Endothelial cell (in vitro differentiated cells): ENCODE data around the gene NCF2. TPM values are rescaled to one million over a fixed set of nuclear protein-coding genes. Genes with fewer than 3 reads are reported as not detected.
A peak's percentile ranks its signal among the peaks of the same experiment; 100 is the strongest.
"Not testable (repeated sequence)": the region's sequence is repeated elsewhere in the genome, so short reads cannot be mapped to it uniquely, and the experiment has no call there.

ENCODE experiments used
- DNase-seq: peaks from one replicate; pipeline ENCODE4 v3.0.0; 2021; ENCODE audit warnings: low spot score
- H3K27ac Mint-ChIP-seq: one replicate; pipeline ENCODE4 v1.8.0; 2021; ENCODE audit warnings: mixed read lengths, inconsistent platforms; ENCODE audit not compliant: unreplicated experiment
- H3K27me3 Mint-ChIP-seq: one replicate; pipeline ENCODE4 v1.8.0; 2021; ENCODE audit warnings: mild to moderate bottlenecking, moderate library complexity, mixed read lengths, inconsistent platforms; ENCODE audit not compliant: unreplicated experiment
- H3K36me3 Mint-ChIP-seq: one replicate; pipeline ENCODE4 v1.8.0; 2021; ENCODE audit warnings: mild to moderate bottlenecking, low read depth, mixed read lengths, inconsistent platforms; ENCODE audit not compliant: unreplicated experiment
- H3K4me1 Mint-ChIP-seq: one replicate; pipeline ENCODE4 v1.8.0; 2021; ENCODE audit warnings: mild to moderate bottlenecking, mixed read lengths, inconsistent platforms; ENCODE audit not compliant: unreplicated experiment
- H3K4me3 Mint-ChIP-seq: one replicate; pipeline ENCODE4 v1.8.0; 2021; ENCODE audit warnings: mild to moderate bottlenecking, mixed read lengths, inconsistent platforms; ENCODE audit not compliant: unreplicated experiment
- H3K9me3 Mint-ChIP-seq: one replicate; pipeline ENCODE4 v1.8.0; 2021; ENCODE audit warnings: mixed read lengths, inconsistent platforms; ENCODE audit not compliant: unreplicated experiment
- total RNA-seq: library from RNA; stranded (reverse); fragmentation: NEBNext Ultra II Directional; extraction: Animal tissue kit (Norgen Biotek cat#: 25700); gene quantifications from one replicate; pipeline ENCODE4 v1.2.1, GENCODE V29; 2021; ENCODE audit not compliant: unreplicated experiment
- TF ChIP-seq, protein P1 (sequence below): fragments of 200-600 bp; sonication (generic); IDR thresholded peaks from one replicate; pipeline ENCODE4 v1.5.0; 2021; ENCODE audit warnings: antibody characterized with exemption; ENCODE audit not compliant: unreplicated experiment

NCF2 gene
- total RNA-seq, 1 donor from 2014 or later = 0.67 TPM

GRCh38 chr1:183632964-183633363, 42.7 kb upstream of the NCF2 start:
- peak overlapping the region; percentile 99 for H3K4me3 Mint-ChIP-seq
- TF ChIP-seq, protein P1, sequence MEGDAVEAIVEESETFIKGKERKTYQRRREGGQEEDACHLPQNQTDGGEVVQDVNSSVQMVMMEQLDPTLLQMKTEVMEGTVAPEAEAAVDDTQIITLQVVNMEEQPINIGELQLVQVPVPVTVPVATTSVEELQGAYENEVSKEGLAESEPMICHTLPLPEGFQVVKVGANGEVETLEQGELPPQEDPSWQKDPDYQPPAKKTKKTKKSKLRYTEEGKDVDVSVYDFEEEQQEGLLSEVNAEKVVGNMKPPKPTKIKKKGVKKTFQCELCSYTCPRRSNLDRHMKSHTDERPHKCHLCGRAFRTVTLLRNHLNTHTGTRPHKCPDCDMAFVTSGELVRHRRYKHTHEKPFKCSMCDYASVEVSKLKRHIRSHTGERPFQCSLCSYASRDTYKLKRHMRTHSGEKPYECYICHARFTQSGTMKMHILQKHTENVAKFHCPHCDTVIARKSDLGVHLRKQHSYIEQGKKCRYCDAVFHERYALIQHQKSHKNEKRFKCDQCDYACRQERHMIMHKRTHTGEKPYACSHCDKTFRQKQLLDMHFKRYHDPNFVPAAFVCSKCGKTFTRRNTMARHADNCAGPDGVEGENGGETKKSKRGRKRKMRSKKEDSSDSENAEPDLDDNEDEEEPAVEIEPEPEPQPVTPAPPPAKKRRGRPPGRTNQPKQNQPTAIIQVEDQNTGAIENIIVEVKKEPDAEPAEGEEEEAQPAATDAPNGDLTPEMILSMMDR = no peak
- peak overlapping the region; percentile 95 for H3K27ac Mint-ChIP-seq
- peaks cover 21% of the 10 kb centered on the region for H3K36me3 Mint-ChIP-seq
- peaks cover 5% of the 10 kb centered on the region for H3K27me3 Mint-ChIP-seq
- H3K4me1 Mint-ChIP-seq = peaks cover 34% of the 10 kb centered on the region
- H3K9me3 Mint-ChIP-seq = no peaks in the 10 kb centered on the region
- no peak for DNase-seq

DNA sequence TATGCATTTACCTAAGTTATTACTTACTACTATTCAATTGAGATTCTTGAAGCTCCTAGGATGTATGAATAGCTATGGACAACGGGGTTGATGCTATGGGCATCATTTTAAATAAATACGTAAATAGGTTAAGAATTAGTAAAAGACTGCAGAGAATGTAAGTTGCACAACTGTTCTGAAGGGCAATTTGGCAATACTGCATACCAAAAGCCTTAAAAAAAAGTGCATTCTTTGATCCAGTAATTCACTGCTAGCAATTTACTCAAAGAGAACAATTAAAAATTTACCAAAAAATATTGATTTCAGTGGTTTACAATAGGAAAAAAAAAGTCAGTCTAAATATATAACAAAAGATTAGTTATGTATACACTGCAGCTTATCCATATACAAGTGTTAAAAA, 41.9 kb upstream of the NCF2 start:
- peaks cover 21% of the 10 kb centered on the region for H3K36me3 Mint-ChIP-seq
- no peaks in the 10 kb centered on the region for H3K9me3 Mint-ChIP-seq
- peaks cover 5% of the 10 kb centered on the region for H3K27me3 Mint-ChIP-seq
- DNase-seq = no peak
- H3K27ac Mint-ChIP-seq = no peak overlapping the region
- no peak overlapping the region for H3K4me3 Mint-ChIP-seq
- peaks cover 37% of the 10 kb centered on the region for H3K4me1 Mint-ChIP-seq
- TF ChIP-seq, protein P1 = no peak

- no peak for DNase-seq
- no peaks in the 10 kb centered on the region for H3K9me3 Mint-ChIP-seq
- peaks cover 29% of the 10 kb centered on the region for H3K4me1 Mint-ChIP-seq
These were observed 40.5 kb upstream of the NCF2 start for GRCh38 chr1:183630748-183631147.

DNA sequence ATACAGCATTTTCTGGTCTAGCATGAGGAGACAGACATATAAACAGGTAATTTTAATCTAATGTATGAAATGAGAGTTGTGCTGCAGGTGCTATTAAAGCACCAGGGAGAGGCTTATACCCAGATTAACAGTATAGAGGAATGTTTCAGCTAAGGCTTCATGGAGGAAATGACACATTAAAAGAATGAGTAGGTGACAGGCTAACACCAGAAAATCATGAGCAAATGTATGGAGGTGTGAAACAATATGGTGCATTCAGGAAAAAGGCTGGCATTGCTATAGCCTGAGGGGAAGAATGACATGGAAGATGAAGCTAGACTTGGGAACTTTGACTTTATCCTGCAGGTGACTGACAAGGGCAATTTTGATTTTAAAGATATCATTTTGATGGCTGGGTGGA, 38.3 kb upstream of the NCF2 start:
- TF ChIP-seq, protein P1 = no peak
- peaks cover 28% of the 10 kb centered on the region for H3K4me1 Mint-ChIP-seq
- no peak overlapping the region for H3K27ac Mint-ChIP-seq
- no peak for DNase-seq
- H3K9me3 Mint-ChIP-seq = no peaks in the 10 kb centered on the region
- H3K4me3 Mint-ChIP-seq = peak overlapping the region; percentile 11
- H3K36me3 Mint-ChIP-seq = peaks cover 21% of the 10 kb centered on the region
- H3K27me3 Mint-ChIP-seq = peaks cover 1% of the 10 kb centered on the region

More at GRCh38 chr1:183630748-183631147, 40.5 kb upstream of the NCF2 start:
- Mint-ChIP-seq H3K4me3 (peak overlapping the region; percentile 8), H3K36me3 (peaks cover 21% of the 10 kb centered on the region), H3K27me3 (peaks cover 3% of the 10 kb centered on the region), H3K27ac (peak overlapping the region; percentile 22)
- TF ChIP-seq, protein P1 = no peak

- DNase-seq, H3K27me3 Mint-ChIP-seq, H3K9me3 Mint-ChIP-seq, H3K4me3 Mint-ChIP-seq, H3K27ac Mint-ChIP-seq: not testable (repeated sequence)
- H3K4me1 Mint-ChIP-seq = peaks cover 14% of the 10 kb centered on the region
- peaks cover 21% of the 10 kb centered on the region for H3K36me3 Mint-ChIP-seq
These were observed 36.0 kb upstream of the NCF2 start for GRCh38 chr1:183626236-183626635.
